Measurements from ENCODE around the gene GALM.
"Not testable (repeated sequence)": the region's sequence is repeated elsewhere in the genome, so short reads cannot be mapped to it uniquely, and the experiment has no call there.

GALM gene

GRCh38 chr2:38743672-38744398 is 77.9 kb downstream of the GALM start:
- no peak for DNase-seq

- DNase-seq, result no peak
Measured at GRCh38 chr2:38744399-38744780, 78.5 kb downstream of the GALM start.

DNA sequence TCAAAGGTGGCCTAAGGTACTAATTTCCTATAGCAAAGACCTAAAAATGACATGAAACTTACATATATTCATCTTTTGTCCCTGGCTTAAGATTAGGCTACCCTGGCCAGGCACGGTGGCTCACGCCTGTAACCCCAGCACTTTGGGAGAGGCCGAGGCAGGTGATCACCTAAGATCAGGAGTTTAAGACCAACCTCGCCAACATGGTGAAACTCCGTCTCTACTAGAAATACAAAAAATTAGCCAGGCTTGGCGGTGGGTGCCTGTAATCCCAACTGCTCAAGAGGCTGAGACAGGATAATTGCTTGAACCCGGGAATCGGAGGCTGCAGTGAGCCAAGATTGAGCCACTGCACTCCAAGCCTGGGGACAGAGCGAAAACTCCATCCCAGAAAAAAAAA is 79.4 kb downstream of the GALM start:
- DNase-seq, result no peak

DNA sequence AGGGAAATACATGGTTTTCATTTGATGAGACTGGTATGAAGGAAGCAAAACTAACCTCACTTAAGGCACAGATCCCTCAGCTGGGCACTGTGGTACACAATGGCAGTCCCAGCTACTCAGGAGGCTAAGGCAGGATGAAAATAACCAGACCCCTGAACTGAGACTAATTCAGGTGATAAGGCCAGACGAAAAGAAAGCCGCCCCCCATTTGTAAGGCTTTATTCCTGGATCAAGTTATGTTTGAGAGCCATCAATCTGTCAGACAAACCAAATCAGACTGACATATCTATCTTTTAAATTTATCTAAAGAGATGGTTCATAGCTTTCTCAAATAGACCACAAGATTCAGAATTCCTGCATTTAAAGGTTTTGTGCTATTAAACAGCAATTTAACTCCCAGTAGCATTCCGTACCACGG is 81.1 kb downstream of the GALM start:
- no peak for DNase-seq

GRCh38 chr2:38747819-38748218 is 81.9 kb downstream of the GALM start:
- no peak for DNase-seq

GRCh38 chr2:38748391-38748790 is 82.5 kb downstream of the GALM start:
- no peak for DNase-seq

DNA sequence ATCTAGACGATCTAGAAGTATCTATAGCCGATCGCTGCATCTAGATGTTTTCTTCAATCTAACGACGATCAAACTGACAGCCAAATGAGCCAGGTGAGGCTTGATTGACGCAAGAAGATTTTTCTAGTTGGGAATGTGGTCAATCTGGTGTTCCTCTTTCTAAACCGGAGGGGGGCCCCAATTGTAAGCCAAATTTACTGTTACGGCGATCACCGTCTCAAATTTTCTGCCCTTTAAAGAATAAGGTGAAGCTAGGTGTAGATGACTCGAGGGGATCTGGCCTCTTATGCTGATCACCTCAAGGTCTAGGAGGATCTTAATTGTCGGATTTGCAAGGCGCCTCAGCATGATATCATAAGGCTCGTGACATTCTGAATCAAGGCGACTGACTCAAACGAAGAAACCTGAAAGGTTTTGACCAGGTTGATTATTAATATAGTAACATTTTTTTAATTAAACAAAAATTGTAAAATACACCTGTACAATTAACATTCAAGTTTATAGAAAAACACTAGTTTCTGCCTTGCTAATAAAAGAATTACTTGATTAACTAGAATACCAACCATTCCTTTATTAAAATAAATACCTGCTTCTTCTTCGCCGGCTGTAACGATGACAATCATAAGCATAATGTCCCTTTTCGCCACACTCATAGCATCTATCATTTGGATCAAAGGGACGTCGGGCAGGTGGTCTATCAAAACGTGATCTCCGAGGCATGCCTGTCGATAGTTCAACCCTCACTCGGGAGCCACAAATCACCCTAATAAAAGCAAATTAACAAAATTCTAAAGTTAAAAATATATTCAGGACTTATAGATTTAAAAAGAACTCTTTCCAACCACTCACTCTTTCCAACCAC is 83.3 kb downstream of the GALM start:
- DNase-seq, result no peak

- peak; percentile 58 for DNase-seq
Measured at GRCh38 chr2:38750011-38750890, 84.3 kb downstream of the GALM start.

DNA sequence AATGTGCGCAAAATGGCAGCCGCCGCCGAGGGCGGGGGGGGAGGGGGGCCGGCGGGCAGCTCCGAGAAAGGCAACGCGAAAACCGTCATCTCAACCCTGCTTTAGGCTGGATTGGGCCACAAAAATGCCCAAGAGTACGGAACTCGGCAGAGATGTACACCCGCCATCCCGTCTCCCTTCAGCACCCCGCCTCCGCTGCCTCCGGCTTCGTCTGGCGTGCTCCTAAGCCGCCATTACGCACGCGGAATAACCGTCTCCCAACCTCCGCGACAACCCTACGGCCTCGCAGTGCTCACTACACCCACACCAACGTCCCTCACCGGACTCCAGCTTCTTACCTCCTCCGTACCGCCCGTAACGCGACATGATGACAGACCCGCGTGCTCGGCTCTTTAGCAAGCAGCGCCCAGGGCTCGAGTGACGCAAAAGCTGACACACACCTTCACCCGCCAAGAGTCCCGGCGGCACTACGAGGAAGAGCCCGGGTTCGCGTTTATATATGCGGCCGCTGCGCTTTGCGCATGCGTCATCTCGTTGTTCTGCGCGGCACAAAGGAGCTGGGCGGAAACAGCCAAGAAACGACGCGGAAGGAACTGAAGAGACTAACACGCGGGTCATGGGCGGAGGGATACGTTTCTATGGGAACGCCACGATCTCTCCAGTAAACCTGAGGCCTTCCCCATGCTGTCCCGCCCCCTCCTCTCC is 85.1 kb downstream of the GALM start, which contains the start of gene SRSF7:
Gene SRSF7, minus strand, starts transcription at position 471 of the 705 bp plus-strand sequence. Its CDS starts 105 bp downstream, at position 366.
- DNase-seq, result peak; percentile 98

DNA sequence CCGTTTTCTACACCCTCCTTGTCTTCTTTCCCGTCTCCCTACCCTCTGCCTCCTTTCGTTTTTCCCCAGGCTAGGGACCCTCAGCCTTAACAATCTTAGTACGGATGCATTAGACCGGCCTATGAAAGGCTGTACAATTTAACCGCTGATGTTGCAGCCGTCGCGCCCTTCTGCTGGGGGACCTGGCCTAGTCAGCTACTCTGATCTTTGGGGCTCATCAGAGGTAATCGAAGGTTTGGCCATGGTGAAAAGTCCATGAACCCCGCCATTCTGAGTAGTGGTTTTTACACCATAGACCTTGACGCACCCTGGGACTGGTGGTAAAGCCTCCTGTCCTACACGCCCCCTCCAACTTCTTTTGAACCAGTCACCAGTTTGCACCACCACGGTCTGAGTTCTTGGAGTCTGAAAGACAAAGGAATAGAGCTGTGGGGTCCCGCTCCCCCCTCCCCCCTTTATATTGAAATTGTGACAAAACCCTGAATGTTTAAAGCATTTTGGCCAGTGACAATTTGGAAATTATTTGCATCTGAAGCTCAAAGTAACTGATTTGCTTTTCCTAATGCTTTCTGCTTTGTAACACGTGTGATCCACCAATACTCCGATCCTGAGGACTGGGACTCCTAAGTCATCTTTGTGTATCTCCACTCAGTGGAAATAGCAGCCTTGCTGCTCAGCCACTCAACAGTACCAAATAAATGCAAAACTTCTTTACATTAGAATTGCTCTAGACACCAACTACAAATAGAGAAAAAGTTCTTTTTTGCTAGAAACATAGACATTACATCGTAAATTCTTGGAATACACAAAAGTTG is 85.9 kb downstream of the GALM start:
- peak; percentile 43 for DNase-seq

GRCh38 chr2:38754049-38754448 is 88.1 kb downstream of the GALM start:
- no peak for DNase-seq

DNA sequence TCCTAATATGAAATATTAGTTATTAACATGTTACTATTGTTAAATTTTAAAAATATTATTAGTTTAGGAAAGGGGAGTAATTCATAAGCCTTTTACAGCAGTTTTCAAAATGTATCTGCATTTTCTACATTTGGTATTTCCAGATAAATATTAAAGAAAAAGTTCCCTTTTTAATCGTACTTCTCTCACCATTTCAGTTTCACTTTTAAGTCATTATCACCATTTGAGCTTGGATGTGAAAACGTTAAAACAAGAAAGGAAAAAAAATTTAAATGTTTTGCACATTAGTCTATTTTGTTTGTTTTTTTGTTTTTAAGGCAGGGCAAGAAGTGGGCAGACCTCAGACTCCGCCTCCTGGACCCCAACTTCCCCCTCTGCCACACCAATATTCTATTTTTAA is 88.6 kb downstream of the GALM start:
- DNase-seq, result no peak

DNA sequence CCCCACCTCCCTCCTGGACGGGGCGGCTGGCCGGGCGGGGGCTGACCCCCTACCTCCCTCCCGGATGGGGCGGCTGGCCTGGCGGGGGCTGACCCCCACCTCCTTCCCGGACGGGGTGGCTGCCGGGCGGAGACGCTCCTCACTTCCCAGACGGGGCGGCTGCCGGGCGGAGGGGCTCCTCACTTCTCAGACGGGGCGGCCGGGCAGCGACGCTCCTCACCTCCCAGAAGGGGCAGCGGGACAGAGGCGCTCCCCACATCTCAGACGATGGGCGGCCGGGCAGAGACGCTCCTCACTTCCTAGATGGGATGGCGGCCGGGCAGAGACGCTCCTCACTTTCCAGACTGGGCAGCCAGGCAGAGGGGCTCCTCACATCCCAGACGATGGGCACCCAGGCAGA is 90.0 kb downstream of the GALM start:
- not testable (repeated sequence) for DNase-seq

GRCh38 chr2:38763228-38763627 is 97.3 kb downstream of the GALM start:
- DNase-seq, result no peak

GRCh38 chr2:38763728-38764127 is 97.8 kb downstream of the GALM start:
- no peak for DNase-seq

GRCh38 chr2:38765149-38765548 is 99.2 kb downstream of the GALM start:
- no peak for DNase-seq

GRCh38 chr2:38765551-38765950 is 99.6 kb downstream of the GALM start:
- DNase-seq, result no peak

DNA sequence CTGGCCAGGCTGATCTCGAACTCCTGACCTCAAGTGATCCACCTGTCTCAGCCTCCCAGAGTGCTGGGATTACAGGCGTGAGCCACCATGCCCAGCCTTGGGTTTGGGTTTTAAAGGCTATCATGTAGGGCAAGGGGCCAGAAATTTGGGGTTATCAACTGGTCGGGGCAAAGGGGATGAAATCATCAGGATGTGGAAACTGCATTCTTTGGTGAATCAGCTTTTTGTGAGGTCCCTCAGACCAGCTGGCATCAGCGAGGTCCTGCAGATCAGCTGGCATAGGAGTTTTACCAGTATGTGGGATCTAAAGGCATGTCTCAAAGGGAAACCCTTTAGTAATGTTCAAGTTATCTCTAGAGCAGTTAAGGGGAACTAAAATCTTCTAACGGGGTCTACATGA is 105.7 kb downstream of the GALM start:
- no peak for DNase-seq

DNA sequence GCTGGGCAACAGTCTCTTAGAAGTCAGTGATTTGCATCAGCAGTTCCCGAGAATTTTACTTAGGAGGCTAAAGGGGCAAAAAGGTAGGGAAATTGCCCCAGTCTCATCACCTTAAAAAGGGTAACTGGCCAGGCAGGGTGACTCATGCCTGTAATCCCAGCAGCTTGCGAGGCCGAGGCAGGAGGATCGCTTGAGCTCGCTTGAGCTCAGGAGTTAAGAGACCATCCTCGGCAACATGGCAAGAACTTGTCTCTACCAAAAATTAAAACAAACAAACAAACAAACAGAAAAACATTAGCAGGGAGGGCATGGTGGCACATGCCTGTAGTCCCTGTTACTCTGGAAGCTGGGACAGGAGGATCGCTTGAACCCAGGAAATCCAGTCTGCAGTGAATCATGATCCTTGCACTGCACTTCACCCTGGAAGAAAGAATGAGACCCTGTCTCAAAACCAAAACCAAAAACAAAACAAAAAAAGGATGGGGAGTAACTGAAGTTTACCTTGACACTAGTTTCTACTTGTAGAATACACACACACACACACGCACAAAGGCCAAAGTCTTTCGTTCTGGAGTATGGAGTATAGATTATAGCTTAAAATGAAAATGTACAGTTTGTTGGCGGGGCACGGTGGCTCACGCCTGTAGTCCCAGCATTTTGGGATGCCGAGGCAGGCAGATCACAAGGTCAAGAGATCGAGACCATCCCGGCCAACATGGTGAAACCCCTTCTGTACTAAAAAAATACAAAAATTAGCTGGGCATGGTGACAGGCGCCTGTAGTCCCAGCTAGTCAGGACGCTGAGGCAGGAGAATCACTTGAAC is 109.4 kb downstream of the GALM start:
- no peak for DNase-seq

DNA sequence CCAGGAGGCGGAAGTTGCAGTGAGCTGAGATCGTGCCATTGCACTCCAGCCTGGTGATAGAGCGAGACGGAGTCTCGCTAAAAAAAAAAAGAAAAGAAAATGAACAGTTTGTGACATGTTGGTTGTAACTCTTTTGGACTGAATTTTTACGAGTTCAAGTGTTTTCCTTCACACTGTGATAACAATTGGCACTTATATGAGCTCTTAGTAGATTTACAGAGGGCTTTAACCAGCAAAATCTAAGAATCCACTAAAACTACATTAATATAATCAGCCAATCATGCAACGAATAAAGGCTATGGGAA is 110.0 kb downstream of the GALM start:
- no peak for DNase-seq

DNA sequence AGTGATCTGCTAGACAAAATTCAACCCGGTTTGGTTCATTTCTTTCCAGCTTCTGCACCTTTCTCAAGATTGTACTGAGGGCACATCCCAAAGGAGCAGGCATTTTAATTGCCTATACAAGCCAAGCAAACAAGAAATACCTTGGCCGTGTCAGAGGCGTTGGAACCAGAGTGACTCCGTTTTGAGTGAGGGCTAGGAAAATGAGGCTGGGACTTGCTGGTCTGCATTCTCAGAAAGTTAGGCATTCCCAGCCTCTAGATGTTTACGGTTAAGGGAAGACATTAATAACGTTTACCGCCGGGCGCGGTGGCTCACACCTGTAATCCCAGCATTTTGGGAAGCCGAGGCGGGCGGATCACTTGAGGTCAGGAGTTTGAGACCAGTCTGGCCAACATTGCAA is 110.6 kb downstream of the GALM start:
- DNase-seq, result no peak

Measured in NCI-H69 (cell line).